Stimulated activated CD4-positive, alpha-beta T cell treated with anti-CD3 and anti-CD28 coated beads, Interleukin-4, amount 100 ng/mL, for 1 hour (primary cell): ENCODE measurements around the gene SLC34A2.

Experiments used
- DNase-seq: peaks from one replicate; pipeline ENCODE4 v3.0.0-alpha.2; 2020

Gene SLC34A2

DNA sequence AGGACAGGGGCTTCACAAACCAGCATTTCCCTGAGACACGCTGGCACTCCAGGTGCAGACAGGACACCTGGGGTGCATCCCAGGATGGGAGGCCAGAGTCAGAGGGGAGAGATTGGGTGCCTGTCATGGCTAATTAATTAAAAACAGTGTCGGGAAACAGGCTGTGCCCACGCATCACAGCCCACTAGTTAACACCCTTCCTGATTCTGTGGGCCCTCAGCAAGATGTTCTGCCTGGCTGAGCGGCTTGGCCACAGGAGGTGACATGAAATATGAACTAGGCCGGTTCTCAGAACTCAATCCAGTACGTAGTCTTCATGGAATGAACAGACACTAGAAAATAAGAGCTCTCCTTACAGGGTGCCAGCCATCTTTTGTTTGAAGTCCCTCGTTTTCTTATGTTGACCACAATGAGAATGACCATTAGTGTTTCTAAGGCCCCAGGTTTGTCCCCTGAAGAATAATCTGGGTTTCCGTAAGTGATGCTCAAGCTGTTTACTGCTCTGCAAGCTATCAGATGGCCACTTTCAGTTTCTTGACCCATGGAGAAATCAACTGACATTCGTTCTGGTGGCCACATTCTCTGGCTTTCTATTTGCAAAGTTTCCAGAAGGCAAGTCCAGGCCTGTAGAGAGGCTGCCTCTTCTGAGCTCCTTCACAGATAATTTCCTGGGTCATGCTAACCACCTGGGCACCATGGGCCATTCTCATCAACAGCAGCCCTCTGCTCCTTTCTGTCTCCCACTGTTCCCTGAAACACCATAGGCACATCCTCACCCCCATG lies 72.3 kb downstream of the SLC34A2 start:
- no peak for DNase-seq
